Nephron progenitor cell (in vitro differentiated cells): ENCODE measurements around the gene NRDE2.

Experiments
- DNase-seq: peaks from one replicate; pipeline ENCODE4 v3.0.0; 2021
- H3K27ac Mint-ChIP-seq: 2 replicates; pipeline ENCODE4 v1.8.0; 2021; ENCODE audit warnings: mild to moderate bottlenecking, moderate library complexity, mixed read lengths
- H3K27me3 Mint-ChIP-seq: 2 replicates; pipeline ENCODE4 v1.8.0; 2021; ENCODE audit warnings: mild to moderate bottlenecking, low read depth, mixed read lengths; ENCODE audit not compliant: poor library complexity
- H3K36me3 Mint-ChIP-seq: 2 replicates; pipeline ENCODE4 v1.8.0; 2021; ENCODE audit warnings: low read depth, mixed read lengths
- H3K4me1 Mint-ChIP-seq: 2 replicates; pipeline ENCODE4 v1.8.0; 2021; ENCODE audit warnings: mixed read lengths
- H3K4me3 Mint-ChIP-seq: 2 replicates; pipeline ENCODE4 v1.8.0; 2021; ENCODE audit warnings: mild to moderate bottlenecking, moderate library complexity, mixed read lengths
- H3K9me3 Mint-ChIP-seq: 2 replicates; pipeline ENCODE4 v1.8.0; 2021; ENCODE audit warnings: mild to moderate bottlenecking, moderate library complexity, mixed read lengths
- TF ChIP-seq, protein P1 (sequence below): fragments of 200-600 bp; sonication (generic); IDR thresholded peaks from 2 replicates; pipeline ENCODE4 v1.5.0; 2021; ENCODE audit warnings: antibody characterized with exemption

The NRDE2 gene

DNA sequence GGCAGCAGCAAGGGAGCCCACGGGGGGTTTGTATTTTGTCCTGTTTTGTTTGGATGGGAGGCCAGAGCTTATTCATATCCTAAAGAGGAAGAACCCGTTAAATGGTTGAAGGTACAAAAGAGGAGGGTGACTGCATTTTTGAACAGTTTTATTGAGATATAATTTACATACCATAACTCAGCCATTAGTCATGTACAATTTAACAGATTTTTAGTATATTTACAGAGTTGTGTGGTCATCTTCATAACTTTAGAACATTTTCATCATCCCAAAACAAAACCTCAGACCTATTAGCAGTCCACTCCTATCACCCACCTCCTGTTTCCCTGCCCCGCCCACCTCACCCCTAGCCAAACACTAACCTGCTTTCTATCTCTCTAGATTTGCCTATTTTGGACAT is 12.6 kb downstream of the NRDE2 start:
- H3K9me3 Mint-ChIP-seq, result no peaks in the 10 kb centered on the region
- H3K27me3 Mint-ChIP-seq, result no peaks in the 10 kb centered on the region
- no peak overlapping the region for H3K4me3 Mint-ChIP-seq
- H3K27ac Mint-ChIP-seq, result no peak overlapping the region
- H3K4me1 Mint-ChIP-seq, result no peaks in the 10 kb centered on the region
- DNase-seq, result no peak
- H3K36me3 Mint-ChIP-seq, result peaks cover 58% of the 10 kb centered on the region
- TF ChIP-seq, protein P1, sequence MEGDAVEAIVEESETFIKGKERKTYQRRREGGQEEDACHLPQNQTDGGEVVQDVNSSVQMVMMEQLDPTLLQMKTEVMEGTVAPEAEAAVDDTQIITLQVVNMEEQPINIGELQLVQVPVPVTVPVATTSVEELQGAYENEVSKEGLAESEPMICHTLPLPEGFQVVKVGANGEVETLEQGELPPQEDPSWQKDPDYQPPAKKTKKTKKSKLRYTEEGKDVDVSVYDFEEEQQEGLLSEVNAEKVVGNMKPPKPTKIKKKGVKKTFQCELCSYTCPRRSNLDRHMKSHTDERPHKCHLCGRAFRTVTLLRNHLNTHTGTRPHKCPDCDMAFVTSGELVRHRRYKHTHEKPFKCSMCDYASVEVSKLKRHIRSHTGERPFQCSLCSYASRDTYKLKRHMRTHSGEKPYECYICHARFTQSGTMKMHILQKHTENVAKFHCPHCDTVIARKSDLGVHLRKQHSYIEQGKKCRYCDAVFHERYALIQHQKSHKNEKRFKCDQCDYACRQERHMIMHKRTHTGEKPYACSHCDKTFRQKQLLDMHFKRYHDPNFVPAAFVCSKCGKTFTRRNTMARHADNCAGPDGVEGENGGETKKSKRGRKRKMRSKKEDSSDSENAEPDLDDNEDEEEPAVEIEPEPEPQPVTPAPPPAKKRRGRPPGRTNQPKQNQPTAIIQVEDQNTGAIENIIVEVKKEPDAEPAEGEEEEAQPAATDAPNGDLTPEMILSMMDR, result no peak

DNA sequence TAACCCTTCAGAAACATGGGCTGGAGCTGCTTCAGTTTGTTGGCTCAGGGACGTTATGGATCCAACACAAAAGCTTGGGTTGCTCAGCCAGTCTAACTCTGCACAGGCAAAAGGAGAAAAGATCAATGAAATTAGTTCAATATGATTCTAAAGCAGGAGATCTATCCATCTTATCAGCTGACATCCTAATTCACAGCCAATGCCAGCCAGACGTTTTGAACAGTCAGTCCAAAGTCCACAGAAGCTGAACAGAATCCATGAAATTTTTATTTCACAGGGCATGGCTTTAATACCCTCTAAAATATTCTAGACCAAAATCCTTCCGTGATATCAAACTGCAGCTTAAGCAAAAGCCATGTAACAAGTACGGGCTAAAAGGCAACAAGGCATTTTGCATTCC is 13.7 kb downstream of the NRDE2 start:
- Mint-ChIP-seq H3K36me3 (peaks cover 64% of the 10 kb centered on the region), H3K27ac (peak overlapping the region; percentile 82), H3K9me3 (no peaks in the 10 kb centered on the region), H3K4me1 (no peaks in the 10 kb centered on the region), H3K4me3 (no peak overlapping the region), H3K27me3 (no peaks in the 10 kb centered on the region)
- TF ChIP-seq, protein P1, result no peak
- no peak for DNase-seq

DNA sequence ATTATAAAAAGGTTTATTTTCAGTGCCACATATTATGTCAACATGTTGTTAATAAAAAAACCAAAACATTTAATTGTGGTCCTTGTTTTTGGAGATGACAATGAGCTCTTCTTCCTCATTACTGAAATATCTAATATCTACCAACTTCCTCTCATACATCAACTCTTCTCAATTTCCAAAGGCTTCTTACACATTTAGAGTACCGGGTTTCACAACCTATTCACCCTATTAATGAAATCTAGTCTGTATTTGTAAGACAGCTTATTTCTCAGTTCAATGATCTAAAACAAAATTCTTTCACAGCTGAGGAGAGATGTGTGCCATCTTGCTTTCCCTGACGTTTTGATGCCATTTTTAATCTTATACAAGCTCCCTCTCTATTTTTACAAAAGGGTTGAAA is 14.5 kb downstream of the NRDE2 start:
- H3K27me3 Mint-ChIP-seq, result no peaks in the 10 kb centered on the region
- peaks cover 68% of the 10 kb centered on the region for H3K36me3 Mint-ChIP-seq
- no peaks in the 10 kb centered on the region for H3K4me1 Mint-ChIP-seq
- TF ChIP-seq, protein P1, result no peak
- H3K27ac Mint-ChIP-seq, result no peak overlapping the region
- H3K9me3 Mint-ChIP-seq, result no peaks in the 10 kb centered on the region
- DNase-seq, result no peak
- H3K4me3 Mint-ChIP-seq, result no peak overlapping the region

DNA sequence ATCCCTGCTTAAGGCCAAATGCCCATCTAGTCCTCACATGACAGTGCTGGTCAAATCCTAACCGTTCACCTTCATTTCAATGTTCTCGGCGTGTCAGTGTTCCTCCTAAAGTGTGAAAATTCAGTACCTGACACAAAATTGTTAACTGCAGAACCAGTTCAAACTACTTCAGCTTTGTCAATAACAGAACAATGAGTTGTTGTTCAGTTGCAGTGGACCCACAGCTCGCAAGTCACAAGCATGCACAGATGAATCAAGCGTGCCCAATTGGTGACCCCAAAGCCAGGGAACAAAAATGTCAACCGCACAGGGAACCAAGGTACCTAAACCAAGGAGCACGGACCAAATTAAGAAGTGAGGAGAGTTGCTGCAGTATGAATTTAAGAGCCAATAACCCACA is 23.2 kb downstream of the NRDE2 start:
- Mint-ChIP-seq H3K27ac (peak overlapping the region; percentile 58), H3K4me3 (no peak overlapping the region), H3K9me3 (no peaks in the 10 kb centered on the region), H3K36me3 (peaks cover 63% of the 10 kb centered on the region), H3K4me1 (peaks cover 12% of the 10 kb centered on the region), H3K27me3 (no peaks in the 10 kb centered on the region)
- TF ChIP-seq, protein P1, result no peak
- DNase-seq, result no peak

DNA sequence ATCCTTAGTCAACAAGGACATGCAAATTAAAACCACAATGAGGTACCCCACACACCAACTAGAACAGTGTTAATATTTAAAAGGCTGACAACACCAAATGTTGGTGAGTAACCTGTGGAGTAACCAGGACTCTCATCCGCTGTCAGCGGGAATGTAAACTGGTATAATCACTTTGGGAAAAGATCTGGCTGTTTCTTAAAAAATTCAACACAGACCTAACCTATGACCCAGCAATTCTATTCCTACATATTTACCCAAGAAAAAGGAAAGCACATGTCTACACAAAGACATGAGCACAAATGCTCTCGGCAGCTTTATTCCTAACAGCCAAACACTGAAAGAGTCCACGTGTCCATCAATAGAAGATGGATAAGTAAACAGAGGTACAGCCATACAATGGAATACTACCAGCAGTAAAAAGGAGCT is 26.6 kb downstream of the NRDE2 start:
- Mint-ChIP-seq H3K4me3 (no peak overlapping the region), H3K27me3 (no peaks in the 10 kb centered on the region), H3K36me3 (peaks cover 59% of the 10 kb centered on the region), H3K4me1 (peaks cover 15% of the 10 kb centered on the region), H3K27ac (no peak overlapping the region), H3K9me3 (no peaks in the 10 kb centered on the region)
- no peak for DNase-seq
- TF ChIP-seq, protein P1, result no peak

DNA sequence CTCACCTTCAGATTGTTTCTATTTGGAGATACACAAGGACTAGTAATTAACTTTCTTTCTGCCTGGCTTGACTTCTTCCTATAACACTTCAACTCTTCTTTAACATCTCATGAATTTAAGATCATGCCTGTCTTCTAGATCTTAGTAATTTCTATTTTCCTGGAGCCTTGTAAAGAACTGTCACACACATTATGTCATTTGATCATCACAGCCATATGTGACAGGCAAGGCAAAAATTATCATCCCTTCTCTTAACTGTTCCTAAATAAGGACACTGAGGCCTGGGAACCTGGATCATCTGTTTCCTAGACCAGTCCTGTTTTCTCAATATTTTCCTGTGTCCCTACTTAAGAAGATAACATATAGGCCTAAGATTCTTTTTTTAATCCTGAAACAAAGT is 27.2 kb downstream of the NRDE2 start:
- no peaks in the 10 kb centered on the region for H3K9me3 Mint-ChIP-seq
- TF ChIP-seq, protein P1, result no peak
- no peak for DNase-seq
- H3K27me3 Mint-ChIP-seq, result no peaks in the 10 kb centered on the region
- no peak overlapping the region for H3K4me3 Mint-ChIP-seq
- H3K4me1 Mint-ChIP-seq, result peaks cover 15% of the 10 kb centered on the region
- peaks cover 58% of the 10 kb centered on the region for H3K36me3 Mint-ChIP-seq
- peak overlapping the region; percentile 14 for H3K27ac Mint-ChIP-seq
